Neural progenitor cell (in vitro differentiated cells): ENCODE results near the gene SCP2. TPM values are rescaled to one million over a fixed set of nuclear protein-coding genes. Genes with fewer than 3 reads are reported as not detected.

Experiments used
- DNase-seq: peaks from one replicate; pipeline ENCODE4 v3.0.0-alpha.2; 2016; ENCODE audit warnings: low spot score
- H2AFZ ChIP-seq: fragments of 200-600 bp; sonication (generic); replicated peaks from 2 replicates; pipeline ENCODE4 v1.6.1; 2016; ENCODE audit warnings: antibody characterized with exemption
- H3F3A ChIP-seq: fragments of 200-600 bp; sonication (generic); 2 replicates; pipeline ENCODE4 v1.6.1; 2016; ENCODE audit warnings: antibody characterized with exemption, low read depth
- H3K27ac ChIP-seq: fragments of 200-600 bp; sonication (generic); 2 replicates; pipeline ENCODE4 v1.5.1; 2016; ENCODE audit warnings: mild to moderate bottlenecking
- H3K27me3 ChIP-seq: fragments of 200-600 bp; sonication (generic); 2 replicates; pipeline ENCODE4 v1.6.1; 2016; ENCODE audit warnings: mild to moderate bottlenecking, moderate library complexity
- H3K36me3 ChIP-seq: fragments of 200-600 bp; sonication (generic); 2 replicates; pipeline ENCODE4 v1.5.1; 2016
- H3K4me1 ChIP-seq: fragments of 200-600 bp; sonication (generic); 2 replicates; pipeline ENCODE4 v1.6.1; 2016; ENCODE audit warnings: mixed run types
- H3K4me2 ChIP-seq: fragments of 200-600 bp; sonication (generic); 2 replicates; pipeline ENCODE4 v1.6.1; 2016
- H3K4me3 ChIP-seq: fragments of 200-600 bp; sonication (generic); 2 replicates; pipeline ENCODE4 v1.5.1; 2016
- H3K79me2 ChIP-seq: fragments of 200-600 bp; sonication (generic); 2 replicates; pipeline ENCODE4 v1.6.1; 2016; ENCODE audit warnings: low read depth
- H3K9ac ChIP-seq: fragments of 200-600 bp; sonication (generic); 2 replicates; pipeline ENCODE4 v1.6.1; 2016
- H3K9me3 ChIP-seq: fragments of 200-600 bp; sonication (generic); 2 replicates; pipeline ENCODE4 v1.5.1; 2016; ENCODE audit warnings: low read depth
- H4K20me1 ChIP-seq: fragments of 200-600 bp; sonication (generic); 2 replicates; pipeline ENCODE4 v1.6.1; 2016; ENCODE audit warnings: low read depth
- H3K27ac Mint-ChIP-seq: 3 replicates; pipeline ENCODE4 v1.8.0; 2021; ENCODE audit warnings: mixed read lengths
- H3K27me3 Mint-ChIP-seq: 2 replicates; pipeline ENCODE4 v1.8.0; 2022; ENCODE audit warnings: low read depth, mild to moderate bottlenecking, inconsistent platforms, moderate library complexity, mixed read lengths; ENCODE audit not compliant: insufficient read depth
- H3K36me3 Mint-ChIP-seq: 3 replicates; pipeline ENCODE4 v1.8.0; 2021; ENCODE audit warnings: mixed read lengths
- H3K4me1 Mint-ChIP-seq: 3 replicates; pipeline ENCODE4 v1.8.0; 2021; ENCODE audit warnings: mixed read lengths
- H3K4me3 Mint-ChIP-seq: 3 replicates; pipeline ENCODE4 v1.8.0; 2021; ENCODE audit warnings: mild to moderate bottlenecking, moderate library complexity, mixed read lengths
- H3K9me3 Mint-ChIP-seq: 3 replicates; pipeline ENCODE4 v1.8.0; 2020; ENCODE audit warnings: mixed read lengths
- CTCF ChIP-seq: fragments of 200-600 bp; sonication (generic); IDR thresholded peaks from 2 replicates; pipeline ENCODE4 v1.5.1; 2017; ENCODE audit warnings: antibody characterized with exemption, mild to moderate bottlenecking
- EZH2 ChIP-seq: fragments of 200-600 bp; sonication (generic); IDR thresholded peaks from 2 replicates; pipeline ENCODE4 v1.6.1; 2017; ENCODE audit warnings: antibody characterized with exemption, mild to moderate bottlenecking, moderate library complexity
- EZH2phosphoT487 ChIP-seq: fragments of 200-600 bp; sonication (generic); IDR thresholded peaks from 2 replicates; pipeline ENCODE4 v1.6.1; 2017; ENCODE audit warnings: antibody characterized with exemption
- total RNA-seq: library from RNA; depleted of rRNA; stranded (reverse); fragments of >200 nt; gene quantifications from 2 replicates; pipeline ENCODE4 v1.2.3, GENCODE V29; 2015; ENCODE audit warnings: low replicate concordance

The SCP2 gene
- total RNA-seq, 1 donor from 2014 or later, result 101 TPM

- Histone ChIP-seq H3K36me3 (no peaks in the 10 kb centered on the region), H3K27me3 (peaks cover 76% of the 10 kb centered on the region), H3K27ac (no peak overlapping the region), H3K4me2 (peak overlapping the region; percentile 95), H3K9me3 (no peaks in the 10 kb centered on the region), H3F3A (peaks cover 5% of the 10 kb centered on the region), H4K20me1 (no peaks in the 10 kb centered on the region), H3K9ac (no peak overlapping the region), H2AFZ (peak overlapping the region; percentile 60), H3K4me1 (peaks cover 10% of the 10 kb centered on the region), H3K4me3 (peak overlapping the region; percentile 66), H3K79me2 (no peaks in the 10 kb centered on the region)
- Mint-ChIP-seq H3K27ac (no peak overlapping the region), H3K9me3 (no peaks in the 10 kb centered on the region), H3K27me3 (peaks cover 49% of the 10 kb centered on the region), H3K36me3 (no peaks in the 10 kb centered on the region), H3K4me1 (peaks cover 13% of the 10 kb centered on the region), H3K4me3 (peak overlapping the region; percentile 78)
- TF ChIP-seq EZH2phosphoT487, result peak; percentile 50
- TF ChIP-seq EZH2, result peak; percentile 82
- peak; percentile 30 for TF ChIP-seq CTCF
- DNase-seq, result peak; percentile 59
Measured at GRCh38 chr1:53062708-53063591, 135.9 kb downstream of the SCP2 start.

- Histone ChIP-seq H3K9me3 (no peaks in the 10 kb centered on the region), H3K27ac (no peak overlapping the region), H3F3A (peaks cover 5% of the 10 kb centered on the region), H3K36me3 (no peaks in the 10 kb centered on the region), H4K20me1 (no peaks in the 10 kb centered on the region), H3K27me3 (peaks cover 66% of the 10 kb centered on the region), H2AFZ (no peak overlapping the region), H3K9ac (no peak overlapping the region), H3K4me3 (no peak overlapping the region), H3K79me2 (no peaks in the 10 kb centered on the region), H3K4me2 (no peak overlapping the region), H3K4me1 (peaks cover 10% of the 10 kb centered on the region)
- no peaks in the 10 kb centered on the region for H3K9me3 Mint-ChIP-seq
- H3K4me3 Mint-ChIP-seq, result peak overlapping the region; percentile 37
- H3K4me1 Mint-ChIP-seq, result peaks cover 13% of the 10 kb centered on the region
- TF ChIP-seq EZH2 (no peak), EZH2phosphoT487 (no peak), CTCF (no peak)
- H3K27me3 Mint-ChIP-seq, result peaks cover 46% of the 10 kb centered on the region
- no peaks in the 10 kb centered on the region for H3K36me3 Mint-ChIP-seq
- H3K27ac Mint-ChIP-seq, result no peak overlapping the region
- no peak for DNase-seq
Measured at GRCh38 chr1:53063744-53064515, 136.9 kb downstream of the SCP2 start.

DNA sequence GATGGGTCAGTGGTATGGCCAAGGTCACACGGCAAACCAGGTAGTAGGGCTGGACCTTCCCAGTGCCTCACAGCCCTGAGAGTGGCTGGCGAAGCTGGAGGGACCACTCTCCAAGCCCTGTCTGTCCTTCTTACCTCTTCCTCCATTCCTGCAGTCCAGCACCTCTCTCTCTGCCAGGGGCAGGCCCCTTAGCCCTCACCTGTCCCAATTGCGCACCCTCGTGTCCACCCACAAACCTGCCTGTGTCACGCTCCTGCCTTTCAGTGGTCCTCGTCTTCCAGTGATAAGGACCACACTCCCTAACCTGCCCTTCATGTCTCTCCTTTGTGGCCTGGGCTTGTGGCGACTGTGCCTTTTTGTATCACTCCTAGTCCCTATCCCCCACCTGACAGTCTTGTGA is 138.3 kb downstream of the SCP2 start:
- Histone ChIP-seq H3K4me2 (no peak overlapping the region), H3K9me3 (no peaks in the 10 kb centered on the region), H3K4me3 (no peak overlapping the region), H3K79me2 (no peaks in the 10 kb centered on the region), H3K9ac (no peak overlapping the region), H3F3A (peaks cover 5% of the 10 kb centered on the region), H3K4me1 (peaks cover 10% of the 10 kb centered on the region), H3K27ac (no peak overlapping the region), H4K20me1 (no peaks in the 10 kb centered on the region), H3K27me3 (peaks cover 51% of the 10 kb centered on the region), H2AFZ (no peak overlapping the region), H3K36me3 (no peaks in the 10 kb centered on the region)
- Mint-ChIP-seq H3K4me1 (peaks cover 11% of the 10 kb centered on the region), H3K27me3 (peaks cover 41% of the 10 kb centered on the region), H3K36me3 (no peaks in the 10 kb centered on the region), H3K4me3 (no peak overlapping the region), H3K27ac (no peak overlapping the region), H3K9me3 (no peaks in the 10 kb centered on the region)
- DNase-seq, result no peak
- no peak for TF ChIP-seq EZH2
- TF ChIP-seq EZH2phosphoT487, result no peak
- TF ChIP-seq CTCF, result no peak
